ENCODE results near the gene ADGRL2. TPM values are rescaled to one million over a fixed set of nuclear protein-coding genes. Genes with fewer than 3 reads are reported as not detected.
A peak's percentile ranks its signal among the peaks of the same experiment; 100 is the strongest.

ADGRL2 gene
- total RNA-seq, 1 experiment from 2014 or later = 25.3 TPM

- no peak overlapping the region for H3K27ac ChIP-seq
- intact Hi-C loops (cut with micrococcal nuclease; ENCODE audit: unreplicated experiment) = loop anchor here (2.0 kb wide), 1 partner anchor 210 kb away; no protein-coding TSS in a partner anchor
- H2AFZ ChIP-seq = no peak overlapping the region
- H3K9me2 ChIP-seq (ENCODE audit: insufficient read depth) = no peaks in the 10 kb centered on the region
- TF ChIP-seq EZH2 (IDR thresholded peaks at IDR 0.05; ENCODE audit: low read depth) (no peak), CTCF (conservative IDR thresholded peaks at IDR 0.05) (peak; percentile 65)
- H3K9me3 ChIP-seq (ENCODE audit: insufficient read depth, low read depth) = no peaks in the 10 kb centered on the region
- no peaks in the 10 kb centered on the region for H3K36me3 ChIP-seq (ENCODE audit: low read depth)
- DNase-seq = no peak
- H3K4me3 ChIP-seq = no peak overlapping the region
- H3K79me2 ChIP-seq (ENCODE audit: low read depth) = no peaks in the 10 kb centered on the region
- H3K27me3 ChIP-seq (ENCODE audit: insufficient read depth, low read depth) = no peaks in the 10 kb centered on the region
- no TSS peak for BruUV-seq (replicated peaks)
- CTCF ChIA-PET = interaction anchor here (0.6 to 0.7 kb wide), 6 partner anchors 23 to 447 kb away, joined by 3 to 8 read pairs (median 3); no protein-coding TSS in a partner anchor
- no peaks in the 10 kb centered on the region for H4K20me1 ChIP-seq (ENCODE audit: insufficient read depth)
- H3K4me1 ChIP-seq (replicated peaks; ENCODE audit: insufficient read depth) = no peaks in the 10 kb centered on the region
- no peak overlapping the region for H3K4me2 ChIP-seq
- no peaks in the 10 kb centered on the region; the same call in 1 of the 2 replicates for H3F3A ChIP-seq (ENCODE audit: insufficient read depth, low read depth)
- POLR2A ChIA-PET (ENCODE audit: unreplicated experiment) = interaction anchor here (0.5 kb wide), 1 partner anchor 39 kb away, joined by 3 read pairs; no protein-coding TSS in a partner anchor
Measured at GRCh38 chr1:81760477-81761097, 40.1 kb upstream of the ADGRL2 start.

- no peaks in the 10 kb centered on the region for H3K36me3 ChIP-seq (ENCODE audit: low read depth)
- no peak overlapping the region for H3K27ac ChIP-seq
- no peaks in the 10 kb centered on the region for H3K9me2 ChIP-seq (ENCODE audit: insufficient read depth)
- ChIA-PET CTCF (no interaction called here), POLR2A (ENCODE audit: unreplicated experiment) (no interaction called here)
- H3K4me2 ChIP-seq = no peak overlapping the region
- H3F3A ChIP-seq (ENCODE audit: insufficient read depth, low read depth) = no peaks in the 10 kb centered on the region
- no peaks in the 10 kb centered on the region for H3K79me2 ChIP-seq (ENCODE audit: low read depth)
- no peak for DNase-seq
- no peaks in the 10 kb centered on the region for H3K4me1 ChIP-seq (replicated peaks; ENCODE audit: insufficient read depth)
- no peaks in the 10 kb centered on the region for H3K9me3 ChIP-seq (ENCODE audit: insufficient read depth, low read depth)
- H3K27me3 ChIP-seq (ENCODE audit: insufficient read depth, low read depth) = no peaks in the 10 kb centered on the region
- H4K20me1 ChIP-seq (ENCODE audit: insufficient read depth) = no peaks in the 10 kb centered on the region
- intact Hi-C loops (cut with micrococcal nuclease; ENCODE audit: unreplicated experiment) = no loop called here
- H3K4me3 ChIP-seq = no peak overlapping the region
- H2AFZ ChIP-seq = no peak overlapping the region
- TF ChIP-seq CTCF (conservative IDR thresholded peaks at IDR 0.05) (no peak), EZH2 (IDR thresholded peaks at IDR 0.05; ENCODE audit: low read depth) (no peak)
- BruUV-seq (replicated peaks) = no TSS peak
Measured at GRCh38 chr1:81775510-81775909, 25.2 kb upstream of the ADGRL2 start.

GRCh38 chr1:81780705-81781454 lies 19.9 kb upstream of the ADGRL2 start:
- CTCF ChIA-PET = interaction anchor here (0.6 to 0.9 kb wide), 2 partner anchors 21 to 1457 kb away, joined by 3 read pairs; no protein-coding TSS in a partner anchor
- POLR2A ChIA-PET (ENCODE audit: unreplicated experiment) = no interaction called here

More at GRCh38 chr1:81780705-81781454, 19.9 kb upstream of the ADGRL2 start:
- H3K79me2 ChIP-seq (ENCODE audit: low read depth) = no peaks in the 10 kb centered on the region
- H3K9me2 ChIP-seq (ENCODE audit: insufficient read depth) = no peaks in the 10 kb centered on the region
- no peak overlapping the region for H3K4me3 ChIP-seq
- H3K27me3 ChIP-seq (ENCODE audit: insufficient read depth, low read depth) = no peaks in the 10 kb centered on the region
- H3K36me3 ChIP-seq (ENCODE audit: low read depth) = no peaks in the 10 kb centered on the region
- H3K4me2 ChIP-seq = no peak overlapping the region
- H4K20me1 ChIP-seq (ENCODE audit: insufficient read depth) = no peaks in the 10 kb centered on the region
- H2AFZ ChIP-seq = no peak overlapping the region
- TF ChIP-seq EZH2 (IDR thresholded peaks at IDR 0.05; ENCODE audit: low read depth) = no peak
- TF ChIP-seq CTCF (conservative IDR thresholded peaks at IDR 0.05) = no peak
- intact Hi-C loops (cut with micrococcal nuclease; ENCODE audit: unreplicated experiment) = no loop called here
- BruUV-seq (replicated peaks) = no TSS peak
- DNase-seq = no peak
- H3K9me3 ChIP-seq (ENCODE audit: insufficient read depth, low read depth) = no peaks in the 10 kb centered on the region
- H3F3A ChIP-seq (ENCODE audit: insufficient read depth, low read depth) = no peaks in the 10 kb centered on the region
- H3K4me1 ChIP-seq (replicated peaks; ENCODE audit: insufficient read depth) = no peaks in the 10 kb centered on the region
- H3K27ac ChIP-seq = no peak overlapping the region
